ENCODE results near the gene UBE2G2. TPM values are rescaled to one million over a fixed set of nuclear protein-coding genes. Genes with fewer than 3 reads are reported as not detected.

UBE2G2 gene
- total RNA-seq, 3 donors from 2014 or later, result 64.2 to 85.4 (median 66.8) TPM

DNA sequence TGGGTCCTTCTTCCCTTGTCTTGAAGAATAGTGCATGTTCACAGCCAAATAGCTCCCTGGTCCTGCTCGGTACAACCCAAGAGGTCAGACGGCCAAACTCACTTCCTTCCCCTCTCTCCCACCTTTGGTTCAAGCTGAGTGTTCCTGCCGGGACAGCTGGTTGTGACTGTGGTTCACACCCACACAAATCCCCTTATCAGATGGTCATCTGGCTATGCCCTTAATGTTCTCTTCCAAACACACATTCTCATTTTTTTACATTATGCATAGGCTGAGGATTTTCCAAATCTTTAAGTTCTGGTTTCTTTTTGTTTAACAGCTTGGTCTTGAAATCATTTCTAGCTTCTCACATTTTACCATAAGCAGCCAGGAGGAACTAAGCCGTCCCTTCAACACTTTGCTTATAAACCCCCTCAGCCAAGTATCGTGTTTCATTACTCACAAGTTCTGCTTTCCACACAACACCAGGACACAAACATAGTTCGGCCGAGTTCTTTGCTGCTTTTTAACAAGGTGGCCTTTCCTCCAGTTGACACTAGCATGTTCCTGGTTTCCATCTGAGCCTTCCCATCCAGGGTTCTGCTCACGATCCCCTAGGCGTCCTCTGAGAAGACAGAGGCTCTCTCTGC lies 70.6 kb downstream of the UBE2G2 start:
- no peak for ATAC-seq
- DNase-seq, result no peak
- intact Hi-C loops (cut with DNase I, micrococcal nuclease), result no loop called here
- Histone ChIP-seq H3K4me3 (no peak overlapping the region), H3K9me3 (no peaks in the 10 kb centered on the region), H3K36me3 (ENCODE audit: low read depth) (no peaks in the 10 kb centered on the region), H3K4me1 (ENCODE audit: low read depth) (no peaks in the 10 kb centered on the region)
- TF ChIP-seq, protein P1, sequence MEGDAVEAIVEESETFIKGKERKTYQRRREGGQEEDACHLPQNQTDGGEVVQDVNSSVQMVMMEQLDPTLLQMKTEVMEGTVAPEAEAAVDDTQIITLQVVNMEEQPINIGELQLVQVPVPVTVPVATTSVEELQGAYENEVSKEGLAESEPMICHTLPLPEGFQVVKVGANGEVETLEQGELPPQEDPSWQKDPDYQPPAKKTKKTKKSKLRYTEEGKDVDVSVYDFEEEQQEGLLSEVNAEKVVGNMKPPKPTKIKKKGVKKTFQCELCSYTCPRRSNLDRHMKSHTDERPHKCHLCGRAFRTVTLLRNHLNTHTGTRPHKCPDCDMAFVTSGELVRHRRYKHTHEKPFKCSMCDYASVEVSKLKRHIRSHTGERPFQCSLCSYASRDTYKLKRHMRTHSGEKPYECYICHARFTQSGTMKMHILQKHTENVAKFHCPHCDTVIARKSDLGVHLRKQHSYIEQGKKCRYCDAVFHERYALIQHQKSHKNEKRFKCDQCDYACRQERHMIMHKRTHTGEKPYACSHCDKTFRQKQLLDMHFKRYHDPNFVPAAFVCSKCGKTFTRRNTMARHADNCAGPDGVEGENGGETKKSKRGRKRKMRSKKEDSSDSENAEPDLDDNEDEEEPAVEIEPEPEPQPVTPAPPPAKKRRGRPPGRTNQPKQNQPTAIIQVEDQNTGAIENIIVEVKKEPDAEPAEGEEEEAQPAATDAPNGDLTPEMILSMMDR (IDR thresholded peaks at IDR 0.05), result no peak

GRCh38 chr21:44730028-44730395 lies 71.6 kb downstream of the UBE2G2 start:
- intact Hi-C loops (cut with DNase I, micrococcal nuclease), result no loop called here
- no peak overlapping the region for H3K4me3 ChIP-seq
- ATAC-seq, result no peak

DNA sequence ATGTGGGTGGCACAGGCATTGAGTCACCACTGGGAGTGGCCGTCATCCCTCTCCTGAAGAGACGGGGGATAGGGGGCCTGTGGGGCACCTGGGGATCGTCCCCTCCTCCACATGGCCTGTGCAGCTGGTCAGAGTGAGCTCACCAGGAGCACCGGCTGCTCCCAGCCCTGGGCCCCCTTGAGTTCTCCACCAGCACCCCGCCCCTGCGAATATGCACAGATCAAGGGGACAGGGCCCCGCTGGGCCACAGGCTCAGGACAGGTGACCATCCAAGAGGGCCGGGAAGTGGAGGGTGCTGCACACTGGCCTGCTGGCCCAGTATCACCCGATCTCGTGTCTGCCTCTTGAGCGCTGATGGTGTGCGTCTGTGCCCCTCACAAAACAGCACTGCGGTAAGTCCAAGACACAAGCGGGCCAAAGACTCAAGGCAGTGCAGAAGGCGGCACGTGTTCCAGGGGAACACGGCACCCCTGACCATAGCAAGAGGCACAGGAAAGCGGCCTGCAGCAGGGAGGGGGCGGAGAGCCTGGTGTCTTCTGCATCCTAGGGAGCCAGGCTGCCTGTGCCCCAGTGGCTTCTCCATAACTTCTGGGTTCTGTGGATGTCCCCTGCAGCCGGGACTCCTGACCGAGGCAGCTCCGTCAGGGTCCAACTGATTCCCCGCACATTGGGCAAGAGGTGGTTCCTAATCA lies 72.1 kb downstream of the UBE2G2 start:
- no peaks in the 10 kb centered on the region for H3K9me3 ChIP-seq
- ATAC-seq, result no peak
- H3K4me1 ChIP-seq (ENCODE audit: low read depth), result no peaks in the 10 kb centered on the region
- TF ChIP-seq, protein P1 (IDR thresholded peaks at IDR 0.05), result no peak
- no peak overlapping the region for H3K4me3 ChIP-seq
- intact Hi-C loops (cut with DNase I, micrococcal nuclease), result no loop called here
- H3K36me3 ChIP-seq (ENCODE audit: low read depth), result no peaks in the 10 kb centered on the region
- DNase-seq, result no peak

More at GRCh38 chr21:44730028-44730395, 71.6 kb downstream of the UBE2G2 start:
- Histone ChIP-seq H3K36me3 (ENCODE audit: low read depth) (no peaks in the 10 kb centered on the region), H3K9me3 (no peaks in the 10 kb centered on the region), H3K4me1 (ENCODE audit: low read depth) (no peaks in the 10 kb centered on the region)
- TF ChIP-seq, protein P1 (IDR thresholded peaks at IDR 0.05), result no peak
- DNase-seq, result no peak

DNA sequence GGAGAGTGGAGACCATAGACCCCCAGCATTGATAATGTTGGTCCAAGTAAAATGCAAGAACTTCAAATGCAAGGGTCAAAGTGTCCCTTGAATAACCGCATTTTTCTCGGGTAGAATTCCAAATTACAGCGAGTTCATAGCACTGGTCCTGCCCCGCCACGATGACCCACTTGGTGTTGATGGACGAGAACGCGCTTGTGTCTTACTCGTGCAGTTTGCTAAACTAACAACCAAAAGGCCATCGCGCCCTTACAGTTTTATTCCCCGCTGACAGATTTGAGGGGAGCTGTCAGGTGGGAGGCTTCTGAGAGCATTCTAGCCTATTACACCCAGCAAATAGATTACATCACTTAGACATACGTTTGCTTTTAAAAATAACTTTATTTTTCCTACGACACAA lies 72.9 kb downstream of the UBE2G2 start:
- H3K9me3 ChIP-seq, result no peaks in the 10 kb centered on the region
- no peaks in the 10 kb centered on the region for H3K36me3 ChIP-seq (ENCODE audit: low read depth)
- TF ChIP-seq, protein P1 (IDR thresholded peaks at IDR 0.05), result no peak
- DNase-seq, result no peak
- no peaks in the 10 kb centered on the region for H3K4me1 ChIP-seq (ENCODE audit: low read depth)
- intact Hi-C loops (cut with DNase I, micrococcal nuclease), result no loop called here
- no peak overlapping the region for H3K4me3 ChIP-seq
- ATAC-seq, result no peak

DNA sequence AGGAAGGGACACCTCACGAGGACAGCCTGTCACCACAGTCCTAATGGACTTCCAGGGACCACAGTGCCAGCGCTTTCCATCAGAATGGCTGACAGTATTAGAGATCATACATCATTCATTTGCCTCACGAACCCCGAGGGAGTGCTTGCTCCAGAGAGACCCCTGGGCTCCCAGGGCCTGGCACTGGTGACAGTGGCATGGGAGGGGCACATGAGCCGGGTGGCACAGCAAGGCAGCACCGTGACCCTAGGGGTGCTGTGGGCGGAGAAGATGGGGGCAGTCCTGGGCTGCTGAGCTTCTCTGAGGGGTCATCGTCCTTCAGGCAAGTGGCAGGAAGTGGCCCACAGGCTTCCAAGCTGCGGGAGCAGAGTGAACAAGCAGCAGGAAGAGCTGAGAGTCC lies 73.9 kb downstream of the UBE2G2 start:
- TF ChIP-seq, protein P1 (IDR thresholded peaks at IDR 0.05), result no peak
- H3K4me3 ChIP-seq, result no peak overlapping the region
- ATAC-seq (no peak), DNase-seq (no peak)
- intact Hi-C loops (cut with DNase I, micrococcal nuclease), result no loop called here
- H3K4me1 ChIP-seq (ENCODE audit: low read depth), result no peaks in the 10 kb centered on the region
- no peaks in the 10 kb centered on the region for H3K36me3 ChIP-seq (ENCODE audit: low read depth)
- H3K9me3 ChIP-seq, result no peaks in the 10 kb centered on the region
